H9 (cell line): Measurements from ENCODE around the gene INTS3. TPM values are rescaled to one million over a fixed set of nuclear protein-coding genes. Genes with fewer than 3 reads are reported as not detected.

Experiments used
- DNase-seq: peaks from one replicate; pipeline ENCODE4 v3.0.0-alpha.2; 2017
- H2AFZ ChIP-seq: one replicate; pipeline ENCODE4 v1.6.1; 2013; ENCODE audit warnings: mild to moderate bottlenecking, low read length, control low read depth, moderate library complexity
- H2AK5ac ChIP-seq: 2 replicates; pipeline ENCODE4 v1.6.1; 2013; ENCODE audit warnings: low read length, control low read depth, mixed read lengths; ENCODE audit not compliant: insufficient read length
- H2BK120ac ChIP-seq: one replicate; pipeline ENCODE4 v1.6.1; 2013; ENCODE audit warnings: low read depth, mild to moderate bottlenecking, low read length, control low read depth, inconsistent platforms; ENCODE audit not compliant: poor library complexity, severe bottlenecking
- H2BK12ac ChIP-seq: 2 replicates; pipeline ENCODE4 v1.6.1; 2013; ENCODE audit warnings: low read length, control low read depth, mixed read lengths, low read depth; ENCODE audit not compliant: insufficient read length
- H2BK15ac ChIP-seq: 2 replicates; pipeline ENCODE4 v1.6.1; 2013; ENCODE audit warnings: low read depth, low read length, control low read depth
- H2BK20ac ChIP-seq: one replicate; pipeline ENCODE4 v1.6.1; 2013; ENCODE audit warnings: low read depth, mild to moderate bottlenecking, low read length, control low read depth, inconsistent platforms; ENCODE audit not compliant: poor library complexity, severe bottlenecking
- H2BK5ac ChIP-seq: 2 replicates; pipeline ENCODE4 v1.6.1; 2013; ENCODE audit warnings: low read length, control low read depth, mixed read lengths; ENCODE audit not compliant: insufficient read length
- H3K14ac ChIP-seq: 2 replicates; pipeline ENCODE4 v1.6.1; 2013; ENCODE audit warnings: low read length, control low read depth; ENCODE audit not compliant: insufficient read depth
- H3K18ac ChIP-seq: 2 replicates; pipeline ENCODE4 v1.6.1; 2013; ENCODE audit warnings: low read depth, mild to moderate bottlenecking, mixed read lengths, low read length, control low read depth; ENCODE audit not compliant: insufficient read length
- H3K23ac ChIP-seq: 2 replicates; pipeline ENCODE4 v1.6.1; 2013; ENCODE audit warnings: low read length, control low read depth, mixed read lengths, low read depth; ENCODE audit not compliant: insufficient read length
- H3K23me2 ChIP-seq: 2 replicates; pipeline ENCODE4 v1.6.1; 2013; ENCODE audit warnings: low read depth, mild to moderate bottlenecking, mixed read lengths, low read length, control low read depth; ENCODE audit not compliant: insufficient read length, poor library complexity, severe bottlenecking
- H3K27ac ChIP-seq: 2 replicates; pipeline ENCODE4 v1.5.1; 2013; ENCODE audit warnings: low read length, control low read depth, mixed read lengths, low read depth; ENCODE audit not compliant: insufficient read length
- H3K27me3 ChIP-seq: 2 replicates; pipeline ENCODE4 v1.6.1; 2013; ENCODE audit warnings: low read length, control low read depth, inconsistent platforms; ENCODE audit not compliant: insufficient read depth
- H3K4ac ChIP-seq: 2 replicates; pipeline ENCODE4 v1.6.1; 2013; ENCODE audit warnings: low read depth, mild to moderate bottlenecking, control low read depth, inconsistent platforms, low read length, moderate library complexity
- H3K4me1 ChIP-seq: 2 replicates; pipeline ENCODE4 v1.6.1; 2013; ENCODE audit warnings: low read length, control low read depth, inconsistent platforms; ENCODE audit not compliant: insufficient read depth
- H3K4me2 ChIP-seq: 2 replicates; pipeline ENCODE4 v1.6.1; 2013; ENCODE audit warnings: low read length, control low read depth, mixed read lengths; ENCODE audit not compliant: insufficient read length, insufficient read depth
- H3K56ac ChIP-seq: 2 replicates; pipeline ENCODE4 v1.6.1; 2013; ENCODE audit warnings: low read depth, mild to moderate bottlenecking, mixed read lengths, low read length, control low read depth; ENCODE audit not compliant: insufficient read length
- H3K79me1 ChIP-seq: 2 replicates; pipeline ENCODE4 v1.6.1; 2013; ENCODE audit warnings: low read depth, mild to moderate bottlenecking, moderate library complexity, low read length, control low read depth, inconsistent platforms; ENCODE audit not compliant: insufficient read depth, poor library complexity, severe bottlenecking
- H3K79me2 ChIP-seq: 2 replicates; pipeline ENCODE4 v1.6.1; 2013; ENCODE audit warnings: low read length, control low read depth, inconsistent platforms; ENCODE audit not compliant: insufficient read depth
- H3K9ac ChIP-seq: 2 replicates; pipeline ENCODE4 v1.6.1; 2013; ENCODE audit warnings: low read length, control low read depth, mixed read lengths; ENCODE audit not compliant: insufficient read length; ENCODE audit errors: extremely low read depth
- H3K9me3 ChIP-seq: one replicate; pipeline ENCODE4 v1.6.1; 2013; ENCODE audit warnings: low read depth, low read length, inconsistent platforms; ENCODE audit not compliant: control insufficient read depth
- H3T11ph ChIP-seq: one replicate; pipeline ENCODE4 v1.6.1; 2013; ENCODE audit warnings: mild to moderate bottlenecking, low read length, control low read depth, inconsistent platforms
- H4K20me1 ChIP-seq: one replicate; pipeline ENCODE4 v1.6.1; 2013; ENCODE audit not compliant: control insufficient read depth, insufficient read length, insufficient read depth
- H4K5ac ChIP-seq: 2 replicates; pipeline ENCODE4 v1.6.1; 2013; ENCODE audit warnings: low read depth, mild to moderate bottlenecking, mixed read lengths, low read length, control low read depth; ENCODE audit not compliant: insufficient read length
- H4K8ac ChIP-seq: replicated peaks from 2 replicates; pipeline ENCODE4 v1.6.1; 2013; ENCODE audit warnings: low read length, control low read depth, mixed read lengths, low read depth; ENCODE audit not compliant: insufficient read length
- H4K91ac ChIP-seq: 2 replicates; pipeline ENCODE4 v1.6.1; 2013; ENCODE audit warnings: low read depth, mild to moderate bottlenecking, moderate library complexity, mixed read lengths, low read length, control low read depth; ENCODE audit not compliant: insufficient read length
- H3K27ac Mint-ChIP-seq, 3 experiments: 2 replicates in 2 of 3; 3 replicates in 1 of 3; pipeline ENCODE4 v1.8.0; 2020 to 2021; ENCODE audit warnings: mixed read lengths in 3 of 3, mild to moderate bottlenecking in 1 of 3, moderate library complexity in 1 of 3
- H3K27me3 Mint-ChIP-seq: 2 replicates; pipeline ENCODE4 v1.8.0; 2021; ENCODE audit warnings: low read depth, mild to moderate bottlenecking, moderate library complexity, mixed read lengths
- H3K36me3 Mint-ChIP-seq, 3 experiments: 2 replicates in 2 of 3; 3 replicates in 1 of 3; pipeline ENCODE4 v1.8.0; 2020 to 2021; ENCODE audit warnings: low read depth in 3 of 3, mixed read lengths in 3 of 3; ENCODE audit not compliant: insufficient read depth in 1 of 3
- H3K4me1 Mint-ChIP-seq, 2 experiments: 2 replicates each; pipeline ENCODE4 v1.8.0; 2020; ENCODE audit warnings: mixed read lengths in 2 of 2
- H3K4me3 Mint-ChIP-seq, 2 experiments: 2 replicates in 1 of 2; 3 replicates in 1 of 2; pipeline ENCODE4 v1.8.0; 2020 to 2021; ENCODE audit warnings: mild to moderate bottlenecking in 2 of 2, mixed read lengths in 2 of 2, moderate library complexity in 1 of 2
- H3K9me3 Mint-ChIP-seq, 2 experiments: 2 replicates in 1 of 2; 3 replicates in 1 of 2; pipeline ENCODE4 v1.8.0; 2020; ENCODE audit warnings: mild to moderate bottlenecking in 2 of 2, mixed read lengths in 2 of 2, moderate library complexity in 1 of 2
- WGBS: extraction: QIAGEN DNeasy Blood & Tissue Kit; methylation state at CpG from one replicate; pipeline ENCODE4 v1.1.7; 2013; ENCODE audit warnings: missing lambda C conversion rate, low lambda C conversion rate, mixed read lengths; ENCODE audit not compliant: insufficient read length; ENCODE audit errors: extremely low coverage; 5-methylcytosine and 5-hydroxymethylcytosine counted together
- total RNA-seq: library from RNA; stranded (reverse); gene quantifications from 2 replicates; pipeline ENCODE4 v1.2.1, GENCODE V29; 2021
- TF ChIP-seq, protein P1 (sequence below): fragments of 200-600 bp; sonication (generic); conservative IDR thresholded peaks from 3 replicates; pipeline ENCODE4 v1.8.0; 2021; ENCODE audit warnings: antibody characterized with exemption, mild to moderate bottlenecking

The INTS3 gene
- total RNA-seq, 1 experiment from 2014 or later = 67.1 TPM

DNA sequence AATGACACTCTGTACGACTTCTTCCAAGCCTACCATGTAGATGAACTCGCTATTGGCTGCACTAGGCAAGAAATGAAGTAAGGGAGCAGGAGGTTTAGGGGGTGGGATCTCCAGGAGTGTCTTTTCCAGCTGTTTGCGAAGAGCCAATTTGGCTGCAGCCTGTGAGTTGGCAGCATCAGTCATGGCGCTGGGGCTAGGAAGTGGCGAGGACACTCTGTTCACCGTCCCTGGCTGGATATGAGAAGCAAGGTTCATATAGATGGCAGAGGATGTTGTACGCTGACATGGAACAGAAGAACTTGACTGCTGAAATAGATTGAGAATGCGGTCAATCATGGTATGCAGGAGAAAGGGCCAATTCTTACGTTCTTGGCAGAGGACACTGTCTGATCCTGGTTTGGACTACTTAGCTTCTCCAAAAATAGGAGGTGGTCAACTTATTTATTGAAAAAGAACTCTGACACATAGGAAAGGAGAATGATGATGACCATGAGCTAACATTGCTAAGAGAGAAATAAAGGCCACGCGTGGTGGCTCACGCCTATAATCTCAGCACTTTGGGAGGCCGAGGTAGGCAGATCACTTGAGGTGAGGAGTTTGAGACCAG, 88.5 kb downstream of the INTS3 start:
- Histone ChIP-seq H3K56ac (no peak overlapping the region), H4K5ac (no peak overlapping the region), H4K8ac (no peak overlapping the region), H2AK5ac (no peak overlapping the region), H3K23ac (no peak overlapping the region), H3K79me2 (no peaks in the 10 kb centered on the region), H2AFZ (no peak overlapping the region), H2BK20ac (no peak overlapping the region), H2BK12ac (no peak overlapping the region), H3K4ac (no peak overlapping the region), H3K18ac (no peak overlapping the region), H2BK5ac (no peak overlapping the region), H3K9me3 (no peaks in the 10 kb centered on the region), H3K79me1 (no peaks in the 10 kb centered on the region), H4K20me1 (no peaks in the 10 kb centered on the region), H3K23me2 (no peaks in the 10 kb centered on the region), H3T11ph (no peak overlapping the region), H3K9ac (no peak overlapping the region), H2BK15ac (no peak overlapping the region), H3K4me2 (no peak overlapping the region), H3K4me1 (no peaks in the 10 kb centered on the region), H4K91ac (no peak overlapping the region), H3K14ac (no peak overlapping the region), H2BK120ac (no peak overlapping the region), H3K27ac (no peak overlapping the region), H3K27me3 (no peaks in the 10 kb centered on the region)
- H3K36me3 Mint-ChIP-seq = peaks cover 44 to 72% (median 71%) of the 10 kb centered on the region in 3 experiments
- H3K9me3 Mint-ChIP-seq = no peaks in the 10 kb centered on the region
- WGBS = no CpG with 5 or more reads among the region's 13 CpGs
- TF ChIP-seq, protein P1, sequence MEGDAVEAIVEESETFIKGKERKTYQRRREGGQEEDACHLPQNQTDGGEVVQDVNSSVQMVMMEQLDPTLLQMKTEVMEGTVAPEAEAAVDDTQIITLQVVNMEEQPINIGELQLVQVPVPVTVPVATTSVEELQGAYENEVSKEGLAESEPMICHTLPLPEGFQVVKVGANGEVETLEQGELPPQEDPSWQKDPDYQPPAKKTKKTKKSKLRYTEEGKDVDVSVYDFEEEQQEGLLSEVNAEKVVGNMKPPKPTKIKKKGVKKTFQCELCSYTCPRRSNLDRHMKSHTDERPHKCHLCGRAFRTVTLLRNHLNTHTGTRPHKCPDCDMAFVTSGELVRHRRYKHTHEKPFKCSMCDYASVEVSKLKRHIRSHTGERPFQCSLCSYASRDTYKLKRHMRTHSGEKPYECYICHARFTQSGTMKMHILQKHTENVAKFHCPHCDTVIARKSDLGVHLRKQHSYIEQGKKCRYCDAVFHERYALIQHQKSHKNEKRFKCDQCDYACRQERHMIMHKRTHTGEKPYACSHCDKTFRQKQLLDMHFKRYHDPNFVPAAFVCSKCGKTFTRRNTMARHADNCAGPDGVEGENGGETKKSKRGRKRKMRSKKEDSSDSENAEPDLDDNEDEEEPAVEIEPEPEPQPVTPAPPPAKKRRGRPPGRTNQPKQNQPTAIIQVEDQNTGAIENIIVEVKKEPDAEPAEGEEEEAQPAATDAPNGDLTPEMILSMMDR = no peak
- H3K27me3 Mint-ChIP-seq = no peaks in the 10 kb centered on the region
- H3K27ac Mint-ChIP-seq = no peak overlapping the region
- H3K4me1 Mint-ChIP-seq = no peaks in the 10 kb centered on the region
- DNase-seq = no peak
- H3K4me3 Mint-ChIP-seq = no peak overlapping the region
